NCI-H2227 (cell line): ENCODE data around the gene PXYLP1.
A peak's percentile ranks its signal among the peaks of the same experiment; 100 is the strongest.

Experiments used
- DNase-seq: peaks from one replicate; lab custom pipeline; 2025; ENCODE audit not compliant: unreplicated experiment; lab: John Stamatoyannopoulos, UW

The PXYLP1 gene

GRCh38 chr3:141269961-141270360, 38.3 kb downstream of the PXYLP1 start:
- no peak for DNase-seq

GRCh38 chr3:141271279-141272030, 39.8 kb downstream of the PXYLP1 start:
- no peak for DNase-seq

GRCh38 chr3:141272906-141273662, 41.5 kb downstream of the PXYLP1 start:
- no peak for DNase-seq

GRCh38 chr3:141273700-141274410, 42.2 kb downstream of the PXYLP1 start:
- DNase-seq = no peak

GRCh38 chr3:141274411-141275031, 42.9 kb downstream of the PXYLP1 start:
- DNase-seq = no peak

- no peak for DNase-seq
Observed at GRCh38 chr3:141275032-141275422, 43.4 kb downstream of the PXYLP1 start.

GRCh38 chr3:141275511-141275910, 43.9 kb downstream of the PXYLP1 start:
- DNase-seq = no peak

- DNase-seq = no peak
Observed at GRCh38 chr3:141275973-141276372, 44.3 kb downstream of the PXYLP1 start.

- DNase-seq = no peak
Observed at GRCh38 chr3:141276398-141276797, 44.8 kb downstream of the PXYLP1 start.

- DNase-seq = no peak
Observed at GRCh38 chr3:141277451-141277850, 45.8 kb downstream of the PXYLP1 start.

GRCh38 chr3:141278196-141279076, 46.8 kb downstream of the PXYLP1 start:
- no peak for DNase-seq

- DNase-seq = peak; percentile 24
Observed at GRCh38 chr3:141279077-141279967, 47.7 kb downstream of the PXYLP1 start.

- DNase-seq = no peak
Observed at GRCh38 chr3:141280086-141280485, 48.5 kb downstream of the PXYLP1 start.

- DNase-seq = no peak
Observed at GRCh38 chr3:141280690-141281089, 49.1 kb downstream of the PXYLP1 start.

- no peak for DNase-seq
Observed at GRCh38 chr3:141285570-141285969, 53.9 kb downstream of the PXYLP1 start.

- DNase-seq = no peak
Observed at GRCh38 chr3:141286856-141287255, 55.2 kb downstream of the PXYLP1 start.

GRCh38 chr3:141287326-141287725, 55.7 kb downstream of the PXYLP1 start:
- no peak for DNase-seq

- no peak for DNase-seq
Observed at GRCh38 chr3:141288336-141288990, 56.8 kb downstream of the PXYLP1 start.

- no peak for DNase-seq
Observed at GRCh38 chr3:141289228-141289772, 57.7 kb downstream of the PXYLP1 start.
